SK-N-MC (cell line): ENCODE results near the gene SLC26A8.

Experiments
- EZH2 ChIP-seq: fragments of 200-600 bp; sonication (generic); IDR thresholded peaks from one replicate; pipeline ENCODE4 v1.6.1; 2017; ENCODE audit warnings: antibody characterized with exemption
- FOXP2 ChIP-seq: optimal IDR thresholded peaks from 2 replicates; pipeline ENCODE3; 2011; ENCODE audit warnings: mild to moderate bottlenecking, moderate library complexity; ENCODE audit not compliant: insufficient read depth; ENCODE audit errors: extremely low read length, control extremely low read depth
- POLR2AphosphoS5 ChIP-seq: IDR thresholded peaks from 2 replicates; pipeline ENCODE4 v1.6.1; 2012; ENCODE audit warnings: mild to moderate bottlenecking, low read depth, low read length, borderline replicate concordance

DNA sequence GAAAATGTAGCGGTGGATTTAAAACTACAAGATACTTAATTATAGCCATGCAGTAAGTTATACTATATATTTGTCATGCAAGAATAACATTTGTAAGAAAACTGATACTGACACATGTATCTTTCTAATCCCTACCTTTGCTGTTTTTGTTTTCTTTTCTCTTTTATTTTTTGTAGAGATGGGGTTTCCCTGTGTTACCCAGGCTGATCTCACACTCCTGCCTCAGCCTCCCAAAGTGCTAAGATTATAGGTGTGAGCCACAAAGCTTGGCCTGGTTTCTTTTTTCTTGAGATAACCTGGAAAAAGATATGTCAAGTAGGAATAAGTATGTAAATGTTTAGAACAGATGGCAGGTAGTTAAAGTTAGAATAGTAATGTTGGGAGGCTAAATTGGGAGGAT, 47.3 kb upstream of the SLC26A8 start:
- no peak for TF ChIP-seq EZH2
- no peak for TF ChIP-seq POLR2AphosphoS5
- no peak for TF ChIP-seq FOXP2
